SW 1271 (cell line): ENCODE measurements around the gene MAEA.
"Not testable (repeated sequence)": the region's sequence is repeated elsewhere in the genome, so short reads cannot be mapped to it uniquely, and the experiment has no call there.

Experiments used
- DNase-seq, 2 experiments: peaks; one replicate each; lab custom pipeline; 2025; lab: John Stamatoyannopoulos, UW

MAEA gene

GRCh38 chr4:1367230-1367935 is 77.7 kb downstream of the MAEA start:
- DNase-seq: no peak

GRCh38 chr4:1367936-1368289 is 78.2 kb downstream of the MAEA start:
- no peak for DNase-seq

- no peak for DNase-seq
Measured at GRCh38 chr4:1368421-1369090, 78.9 kb downstream of the MAEA start.

DNA sequence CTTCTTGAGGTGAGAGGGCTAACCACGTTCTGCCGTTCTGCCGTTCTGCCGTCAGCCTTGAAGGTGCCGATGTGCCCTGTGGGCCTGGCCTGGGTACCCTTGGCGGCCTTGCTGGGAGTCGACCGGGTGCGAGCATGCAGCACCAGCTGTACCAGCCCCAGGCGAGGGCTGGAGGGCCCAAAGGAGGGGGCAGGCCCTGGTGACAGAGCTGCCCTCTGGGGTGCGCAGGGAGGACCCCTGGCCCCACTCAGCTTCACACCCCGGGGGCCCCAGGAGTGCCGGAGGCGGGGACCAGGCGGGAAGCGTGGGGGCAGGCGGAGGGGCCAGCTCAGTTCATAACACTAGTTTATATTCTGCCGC is 79.4 kb downstream of the MAEA start:
- no peak for DNase-seq

DNA sequence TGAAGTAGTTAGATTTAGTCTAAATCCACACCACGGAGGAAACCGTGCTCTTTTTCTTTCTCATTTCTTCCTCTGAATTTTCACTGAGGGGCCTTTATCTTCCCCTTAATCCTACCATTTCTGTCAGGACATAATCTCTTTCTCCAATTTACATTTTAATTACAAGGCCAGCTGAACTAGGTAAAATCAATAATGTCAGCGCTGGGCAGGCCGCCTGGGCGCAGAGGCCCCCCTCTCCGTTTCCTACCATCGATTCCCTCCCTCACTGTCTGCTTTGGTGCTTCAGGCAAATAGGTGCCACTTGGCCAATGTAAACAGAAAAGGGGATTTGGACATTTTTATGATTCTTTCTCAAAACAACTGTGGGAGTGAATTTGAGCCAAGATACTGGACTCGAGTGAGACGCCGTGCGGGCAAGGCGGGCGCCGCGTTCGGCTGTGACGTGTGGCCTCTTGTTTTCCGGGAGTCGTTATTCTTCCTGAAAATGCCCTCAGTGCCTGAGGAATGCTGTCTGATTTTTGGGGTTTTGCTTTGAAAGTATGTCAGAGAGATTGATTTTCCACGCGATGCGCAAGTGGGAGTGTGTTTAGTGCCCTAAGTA is 79.9 kb downstream of the MAEA start:
- no peak for DNase-seq

GRCh38 chr4:1370321-1371124 is 80.8 kb downstream of the MAEA start:
- DNase-seq: no peak

DNA sequence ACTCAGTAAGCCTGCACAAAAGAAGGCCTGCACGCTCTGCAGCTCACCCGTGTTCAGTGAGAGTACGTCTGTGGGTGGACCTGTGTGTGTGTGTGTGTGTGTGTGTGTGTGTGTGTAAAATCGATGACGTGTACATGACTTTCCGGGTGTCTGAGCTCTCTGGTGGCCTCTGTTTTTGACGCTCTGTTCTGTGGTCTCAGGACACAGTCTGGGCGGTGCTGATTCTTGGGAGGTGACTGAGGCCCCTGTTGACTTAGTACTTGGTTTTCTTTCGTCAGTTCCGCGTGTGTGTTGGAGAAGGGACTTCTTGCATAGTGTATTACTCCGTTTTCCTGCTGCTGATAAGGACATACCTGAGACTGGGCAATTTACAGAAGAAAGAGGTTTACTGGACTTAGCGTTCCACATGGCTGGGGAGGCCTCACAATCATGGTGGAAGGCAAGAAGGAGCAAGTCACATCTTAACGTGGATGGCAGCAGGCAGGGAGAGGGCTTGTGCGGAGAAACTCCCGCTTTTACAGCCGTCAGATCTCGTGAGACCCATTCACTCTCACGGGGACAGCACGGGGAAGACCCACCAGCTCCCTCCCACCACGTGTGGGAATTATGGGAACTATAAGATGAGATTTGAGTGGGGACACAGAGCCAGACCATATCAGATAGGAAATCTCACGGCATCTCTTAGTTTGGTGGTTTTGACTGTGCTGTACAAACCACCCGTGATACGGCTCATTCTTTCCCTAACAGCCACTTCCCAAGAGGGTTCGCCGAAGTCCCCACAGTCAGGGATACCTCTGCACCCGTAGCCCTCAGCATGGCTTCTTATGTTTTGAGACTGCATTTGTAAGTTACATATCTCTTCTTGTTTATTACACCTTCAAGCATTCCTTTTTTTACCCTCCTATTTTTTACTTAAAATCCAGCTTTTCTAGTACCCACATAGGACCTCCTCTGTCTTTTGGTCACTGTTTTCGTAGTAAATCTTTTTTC is 81.8 kb downstream of the MAEA start:
- no peak for DNase-seq

GRCh38 chr4:1372576-1372975 is 82.9 kb downstream of the MAEA start:
- not testable (repeated sequence) for DNase-seq

DNA sequence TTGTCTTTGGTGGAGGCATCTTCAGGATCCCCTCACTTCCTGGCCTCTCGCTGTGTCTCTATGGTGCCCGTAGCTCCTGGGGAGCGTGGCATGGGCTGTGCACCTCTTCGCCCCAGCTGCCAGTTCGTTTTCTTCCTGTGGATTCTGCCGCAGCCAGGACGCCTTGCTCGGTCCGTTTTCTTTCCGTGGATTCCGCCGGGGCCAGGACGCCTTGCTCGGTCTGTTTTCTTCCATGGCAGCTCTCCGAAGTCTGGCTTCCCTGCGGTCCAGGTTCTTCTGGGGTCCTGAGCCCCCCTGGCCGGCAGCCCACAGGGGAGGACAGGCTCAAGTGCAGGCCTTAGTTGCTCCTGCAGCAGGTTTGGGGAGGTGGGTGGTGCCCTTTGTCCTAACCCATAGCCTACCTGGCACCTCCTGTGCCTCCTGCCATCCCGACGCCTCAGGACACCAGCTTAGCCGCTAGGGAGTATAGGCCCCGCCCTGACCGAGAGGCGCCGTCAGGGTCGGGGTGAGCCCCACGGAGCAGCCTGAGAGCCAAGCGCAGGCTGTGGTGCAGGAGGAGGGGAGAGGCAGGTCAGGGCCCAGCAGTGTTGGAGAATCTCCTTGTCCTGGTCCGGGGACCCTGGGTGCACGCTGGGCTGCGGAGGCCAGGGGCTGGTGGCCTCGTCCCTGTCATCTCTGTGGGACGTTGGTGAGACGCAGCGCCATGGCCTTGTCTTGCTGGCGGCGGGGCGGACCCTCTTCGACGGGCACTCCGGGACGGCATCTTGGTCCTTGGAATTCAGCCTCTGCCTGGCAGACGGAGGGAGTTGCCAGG is 84.4 kb downstream of the MAEA start:
- DNase-seq: no peak

- DNase-seq: no peak
Measured at GRCh38 chr4:1374706-1375045, 85.0 kb downstream of the MAEA start.

DNA sequence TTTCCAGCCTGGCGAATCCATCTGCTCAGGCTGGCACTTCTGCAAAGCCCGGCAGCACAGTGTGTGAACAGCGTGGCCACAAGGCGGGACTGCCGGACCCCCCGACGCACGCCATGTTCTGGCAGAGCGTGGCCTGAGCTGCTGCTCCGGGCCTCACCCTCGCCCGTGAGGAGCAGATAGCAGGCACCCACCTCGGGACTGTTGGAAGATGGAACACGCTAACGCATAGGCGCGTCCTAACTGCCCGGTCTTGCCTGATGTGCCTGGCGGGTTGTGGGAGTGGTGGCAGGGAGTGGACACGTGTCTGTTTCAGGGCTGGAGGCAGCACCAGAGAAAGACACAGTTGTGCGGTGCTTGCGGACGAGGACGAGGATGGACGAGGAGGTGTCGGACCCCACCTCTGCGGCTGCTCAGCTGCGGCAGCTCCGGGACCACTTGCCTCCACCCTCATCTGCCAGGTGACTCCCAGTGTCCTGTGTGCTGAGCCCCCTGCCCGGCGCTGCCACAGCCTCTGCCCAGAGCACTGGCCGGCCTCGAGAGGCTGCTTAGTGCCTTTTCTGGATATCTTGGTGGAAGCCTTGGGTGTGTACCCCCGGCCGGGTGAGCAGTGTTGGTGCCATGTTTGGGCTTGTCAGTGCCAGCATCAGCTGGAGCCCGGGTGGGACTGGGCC is 85.5 kb downstream of the MAEA start:
- DNase-seq: no peak

GRCh38 chr4:1375761-1376322 is 86.2 kb downstream of the MAEA start:
- no peak for DNase-seq

DNA sequence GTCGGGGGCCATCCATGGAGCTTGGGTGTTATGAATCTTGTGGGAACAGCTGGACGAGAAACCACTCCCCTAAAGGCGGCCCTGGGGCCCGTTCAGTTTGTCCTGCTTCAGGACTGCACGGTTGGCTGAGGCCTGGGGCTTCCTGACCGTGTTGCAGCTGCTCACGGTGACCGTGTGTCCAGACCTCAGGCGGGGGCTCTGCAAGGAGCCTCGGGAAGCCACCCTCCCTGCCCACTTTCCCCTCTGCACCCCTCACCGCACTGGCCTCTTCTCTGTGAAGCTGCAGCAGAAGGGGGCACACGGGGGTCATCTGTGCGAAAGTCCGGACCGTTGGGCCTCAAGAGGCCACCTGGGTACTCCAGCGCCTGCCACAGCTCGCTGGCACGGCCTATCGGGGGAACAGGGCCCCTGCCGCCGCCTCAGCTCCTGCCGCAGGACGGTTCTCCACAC is 86.7 kb downstream of the MAEA start:
- DNase-seq: no peak

GRCh38 chr4:1376841-1377605 is 87.3 kb downstream of the MAEA start:
- no peak for DNase-seq

GRCh38 chr4:1377606-1378261 is 88.0 kb downstream of the MAEA start:
- DNase-seq: no peak

DNA sequence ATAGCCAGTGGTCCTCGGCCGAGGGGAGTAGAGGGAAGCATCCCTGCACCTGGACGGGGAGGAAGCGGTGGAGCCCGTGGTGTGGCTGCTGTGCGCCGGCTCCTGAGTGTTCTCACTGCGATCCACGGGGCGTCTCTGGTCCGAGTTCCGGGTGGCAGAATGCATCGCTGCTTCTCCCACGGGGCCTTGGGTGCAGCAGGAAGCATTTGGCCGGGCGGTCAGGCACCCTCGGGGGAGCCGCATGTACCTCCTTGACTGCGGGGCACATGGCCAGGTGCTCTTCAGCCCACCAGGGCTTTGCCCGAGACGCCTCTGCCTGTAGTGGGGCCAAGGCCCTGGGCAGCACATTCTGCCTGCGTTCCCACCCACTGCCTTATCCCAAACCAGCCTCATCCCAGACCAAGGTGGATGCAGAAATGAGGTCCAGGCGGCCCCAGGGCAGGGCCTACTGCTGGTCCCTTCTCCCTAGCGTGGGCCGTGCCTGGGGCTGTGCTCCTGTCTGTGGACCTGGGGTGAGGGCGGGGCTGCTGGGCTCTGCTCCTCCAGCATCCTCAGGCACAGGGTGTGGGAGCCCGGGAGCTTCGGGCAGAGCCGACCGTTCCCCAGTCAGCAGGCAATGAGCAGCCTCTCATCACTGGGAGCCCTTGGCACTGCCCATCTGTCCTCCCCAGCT is 89.0 kb downstream of the MAEA start:
- DNase-seq: no peak

DNA sequence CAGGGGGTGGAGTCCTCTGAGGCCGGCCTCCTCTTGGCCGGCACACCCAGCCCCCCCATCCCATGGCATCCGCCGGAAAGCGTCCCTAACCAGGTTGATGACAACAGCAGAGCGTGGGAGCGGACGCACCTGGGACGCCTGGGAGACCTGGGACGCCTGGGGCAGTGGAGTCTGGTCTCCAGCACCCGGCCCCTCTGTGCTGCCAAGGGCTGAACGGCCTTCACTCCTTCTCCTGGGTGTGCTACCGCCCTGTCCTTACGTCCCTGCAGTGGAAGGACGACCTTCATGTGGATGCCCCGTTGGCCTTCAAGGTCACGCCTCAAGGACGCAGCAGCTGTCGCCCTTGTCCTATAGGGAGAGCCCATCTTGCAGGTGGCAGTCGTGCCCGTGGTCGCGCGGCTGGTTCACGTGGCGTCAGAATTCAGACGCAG is 89.7 kb downstream of the MAEA start:
- DNase-seq: no peak

DNA sequence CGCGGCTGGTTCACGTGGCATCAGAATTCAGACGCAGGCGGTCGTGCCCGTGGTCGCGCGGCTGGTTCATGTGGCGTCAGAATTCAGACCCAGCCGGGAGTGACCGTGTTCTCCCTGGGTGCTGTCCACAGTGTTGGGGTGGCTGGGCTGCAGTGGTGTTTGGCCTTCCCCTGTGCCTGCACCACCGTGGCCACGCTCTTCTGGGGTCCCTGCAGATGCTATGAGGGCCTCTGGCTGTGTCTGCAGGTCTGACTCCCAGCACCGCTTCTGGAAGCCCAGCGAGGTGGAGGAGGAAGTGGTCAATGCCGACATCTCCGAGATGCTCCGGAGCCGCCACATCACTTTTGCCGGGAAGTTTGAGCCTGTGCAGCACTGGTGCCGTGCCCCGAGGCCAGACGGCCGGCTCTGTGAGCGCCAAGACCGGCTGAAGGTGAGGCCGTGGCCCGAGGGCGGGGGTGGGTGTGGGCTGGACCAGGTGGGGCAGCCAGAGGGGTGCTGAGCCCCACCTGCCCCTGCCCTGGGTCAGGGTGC is 90.2 kb downstream of the MAEA start:
- DNase-seq: no peak
